OCI-LY3 (cell line): Measurements from ENCODE around the gene DTYMK.

Experiments
- CTCF ChIP-seq: fragments of 200-600, 300-600 bp; sonication (generic); IDR thresholded peaks from 2 replicates; pipeline ENCODE4 v1.5.1; 2014; ENCODE audit warnings: antibody characterized with exemption, low read length, low read depth
- EZH2phosphoT487 ChIP-seq: fragments of 200-600 bp; shearing (Covaris generic); IDR thresholded peaks from 2 replicates; pipeline ENCODE4 v1.6.1; 2018; ENCODE audit warnings: antibody characterized with exemption, mixed run types, low read depth

GRCh38 chr2:241652722-241653121 lies 33.9 kb downstream of the DTYMK start:
- TF ChIP-seq CTCF: no peak
- TF ChIP-seq EZH2phosphoT487: no peak
